Effector CD8-positive, alpha-beta T cell (primary cell): ENCODE measurements around the gene CCR1.

Experiments used
- DNase-seq: peaks from one replicate; lab custom pipeline; 2025; lab: John Stamatoyannopoulos, UW
- total RNA-seq, 4 experiments: gene quantifications; one replicate each; lab custom pipeline; 2026; lab: John Stamatoyannopoulos, UW

Gene CCR1
- 0 to 2.7 (median 1.0) reads per million in 4 experiments for total RNA-seq

GRCh38 chr3:46208167-46208704, at the start of gene CCR1:
TSS of gene CCR1 (minus strand) at chr3:46208313. CDS start at chr3:46204313, 4,000 bp downstream.
- no peak for DNase-seq

GRCh38 chr3:46252980-46253379, 44.9 kb upstream of the CCR1 start:
- DNase-seq = no peak

GRCh38 chr3:46245146-46245545, 37.0 kb upstream of the CCR1 start:
- DNase-seq = no peak

- no peak for DNase-seq
Measured at GRCh38 chr3:46243560-46243959, 35.4 kb upstream of the CCR1 start.

GRCh38 chr3:46242120-46242519, 34.0 kb upstream of the CCR1 start, which contains the start of gene CCR3:
TSS of gene CCR3 (plus strand) at chr3:46242460. CDS start at chr3:46265159, 22,699 bp downstream.
- no peak for DNase-seq

- DNase-seq = no peak
Measured at GRCh38 chr3:46239952-46240351, 31.8 kb upstream of the CCR1 start.

GRCh38 chr3:46239301-46239938, 31.3 kb upstream of the CCR1 start:
- no peak for DNase-seq

- DNase-seq = no peak
Measured at GRCh38 chr3:46238386-46238785, 30.3 kb upstream of the CCR1 start.

- no peak for DNase-seq
Measured at GRCh38 chr3:46236294-46237054, 28.4 kb upstream of the CCR1 start.

- no peak for DNase-seq
Measured at GRCh38 chr3:46235425-46235824, 27.3 kb upstream of the CCR1 start.

- DNase-seq = no peak
Measured at GRCh38 chr3:46233194-46233593, 25.1 kb upstream of the CCR1 start.

- no peak for DNase-seq
Measured at GRCh38 chr3:46231323-46231722, 23.2 kb upstream of the CCR1 start.

GRCh38 chr3:46228260-46229242, 20.4 kb upstream of the CCR1 start:
- DNase-seq = no peak

GRCh38 chr3:46222435-46223161, 14.5 kb upstream of the CCR1 start:
- no peak for DNase-seq

GRCh38 chr3:46221938-46222337, 13.8 kb upstream of the CCR1 start:
- DNase-seq = no peak

GRCh38 chr3:46221391-46221790, 13.3 kb upstream of the CCR1 start:
- no peak for DNase-seq

- DNase-seq = no peak
Measured at GRCh38 chr3:46218196-46218709, 10.1 kb upstream of the CCR1 start.

GRCh38 chr3:46215810-46216414, 7.8 kb upstream of the CCR1 start:
- no peak for DNase-seq

GRCh38 chr3:46214751-46215352, 6.7 kb upstream of the CCR1 start:
- no peak for DNase-seq

- no peak for DNase-seq
Measured at GRCh38 chr3:46213201-46213600, 5.1 kb upstream of the CCR1 start.
